Glutamatergic neuron (in vitro differentiated cells): ENCODE data around the gene TLE2. TPM values are rescaled to one million over a fixed set of nuclear protein-coding genes. Genes with fewer than 3 reads are reported as not detected.

ENCODE experiments used
- DNase-seq: peaks from one replicate; pipeline ENCODE4 v3.0.0; 2022
- H3K27ac Mint-ChIP-seq: one replicate; pipeline ENCODE4 v1.8.0; 2020; ENCODE audit warnings: mild to moderate bottlenecking, mixed read lengths, inconsistent platforms; ENCODE audit not compliant: unreplicated experiment
- H3K27me3 Mint-ChIP-seq: one replicate; pipeline ENCODE4 v1.8.0; 2020; ENCODE audit warnings: mild to moderate bottlenecking, moderate library complexity, mixed read lengths, inconsistent platforms; ENCODE audit not compliant: unreplicated experiment
- H3K36me3 Mint-ChIP-seq: one replicate; pipeline ENCODE4 v1.8.0; 2020; ENCODE audit warnings: mild to moderate bottlenecking, mixed read lengths, inconsistent platforms; ENCODE audit not compliant: unreplicated experiment
- H3K4me1 Mint-ChIP-seq: one replicate; pipeline ENCODE4 v1.8.0; 2020; ENCODE audit warnings: mild to moderate bottlenecking, low read depth, mixed read lengths, inconsistent platforms; ENCODE audit not compliant: unreplicated experiment
- H3K4me3 Mint-ChIP-seq: one replicate; pipeline ENCODE4 v1.8.0; 2020; ENCODE audit warnings: mild to moderate bottlenecking, mixed read lengths, inconsistent platforms; ENCODE audit not compliant: unreplicated experiment
- H3K9me3 Mint-ChIP-seq: one replicate; pipeline ENCODE4 v1.8.0; 2020; ENCODE audit warnings: mild to moderate bottlenecking, moderate library complexity, mixed read lengths, inconsistent platforms; ENCODE audit not compliant: unreplicated experiment
- total RNA-seq: library from RNA; stranded (reverse); fragmentation: NEBNext Ultra II Directional; extraction: Animal tissue kit (Norgen Biotek cat#: 25700); gene quantifications from one replicate; pipeline ENCODE4 v1.2.1, GENCODE V29; 2021; ENCODE audit not compliant: unreplicated experiment
- TF ChIP-seq, protein P1 (sequence below): fragments of 200-600 bp; sonication (generic); IDR thresholded peaks from one replicate; pipeline ENCODE4 v1.5.0; 2021; ENCODE audit not compliant: partially characterized antibody, unreplicated experiment

TLE2 gene
- total RNA-seq, 1 donor from 2014 or later, result not detected

- peaks cover 6% of the 10 kb centered on the region for H3K27me3 Mint-ChIP-seq
- H3K36me3 Mint-ChIP-seq, result no peaks in the 10 kb centered on the region
- no peak overlapping the region for H3K4me3 Mint-ChIP-seq
- peaks cover 2% of the 10 kb centered on the region for H3K9me3 Mint-ChIP-seq
- TF ChIP-seq, protein P1, sequence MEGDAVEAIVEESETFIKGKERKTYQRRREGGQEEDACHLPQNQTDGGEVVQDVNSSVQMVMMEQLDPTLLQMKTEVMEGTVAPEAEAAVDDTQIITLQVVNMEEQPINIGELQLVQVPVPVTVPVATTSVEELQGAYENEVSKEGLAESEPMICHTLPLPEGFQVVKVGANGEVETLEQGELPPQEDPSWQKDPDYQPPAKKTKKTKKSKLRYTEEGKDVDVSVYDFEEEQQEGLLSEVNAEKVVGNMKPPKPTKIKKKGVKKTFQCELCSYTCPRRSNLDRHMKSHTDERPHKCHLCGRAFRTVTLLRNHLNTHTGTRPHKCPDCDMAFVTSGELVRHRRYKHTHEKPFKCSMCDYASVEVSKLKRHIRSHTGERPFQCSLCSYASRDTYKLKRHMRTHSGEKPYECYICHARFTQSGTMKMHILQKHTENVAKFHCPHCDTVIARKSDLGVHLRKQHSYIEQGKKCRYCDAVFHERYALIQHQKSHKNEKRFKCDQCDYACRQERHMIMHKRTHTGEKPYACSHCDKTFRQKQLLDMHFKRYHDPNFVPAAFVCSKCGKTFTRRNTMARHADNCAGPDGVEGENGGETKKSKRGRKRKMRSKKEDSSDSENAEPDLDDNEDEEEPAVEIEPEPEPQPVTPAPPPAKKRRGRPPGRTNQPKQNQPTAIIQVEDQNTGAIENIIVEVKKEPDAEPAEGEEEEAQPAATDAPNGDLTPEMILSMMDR, result no peak
- H3K27ac Mint-ChIP-seq, result no peak overlapping the region
- DNase-seq, result no peak
- H3K4me1 Mint-ChIP-seq, result no peaks in the 10 kb centered on the region
These were observed 18.2 kb downstream of the TLE2 start for GRCh38 chr19:3010871-3011270.

GRCh38 chr19:3008994-3009393, 20.1 kb downstream of the TLE2 start:
- H3K27ac Mint-ChIP-seq, result no peak overlapping the region
- H3K9me3 Mint-ChIP-seq, result no peaks in the 10 kb centered on the region
- TF ChIP-seq, protein P1, result no peak
- DNase-seq, result no peak
- no peaks in the 10 kb centered on the region for H3K4me1 Mint-ChIP-seq
- H3K4me3 Mint-ChIP-seq, result no peak overlapping the region
- H3K36me3 Mint-ChIP-seq, result no peaks in the 10 kb centered on the region
- peaks cover 4% of the 10 kb centered on the region for H3K27me3 Mint-ChIP-seq

GRCh38 chr19:3007975-3008374, 21.1 kb downstream of the TLE2 start:
- H3K4me3 Mint-ChIP-seq, result no peak overlapping the region
- no peaks in the 10 kb centered on the region for H3K4me1 Mint-ChIP-seq
- no peak overlapping the region for H3K27ac Mint-ChIP-seq
- peaks cover 4% of the 10 kb centered on the region for H3K27me3 Mint-ChIP-seq
- no peak for DNase-seq
- H3K36me3 Mint-ChIP-seq, result no peaks in the 10 kb centered on the region
- H3K9me3 Mint-ChIP-seq, result no peaks in the 10 kb centered on the region
- TF ChIP-seq, protein P1, result no peak

- Mint-ChIP-seq H3K9me3 (no peaks in the 10 kb centered on the region), H3K4me1 (no peaks in the 10 kb centered on the region), H3K36me3 (no peaks in the 10 kb centered on the region)
These were observed 22.9 kb downstream of the TLE2 start for GRCh38 chr19:3006075-3006767.

DNA sequence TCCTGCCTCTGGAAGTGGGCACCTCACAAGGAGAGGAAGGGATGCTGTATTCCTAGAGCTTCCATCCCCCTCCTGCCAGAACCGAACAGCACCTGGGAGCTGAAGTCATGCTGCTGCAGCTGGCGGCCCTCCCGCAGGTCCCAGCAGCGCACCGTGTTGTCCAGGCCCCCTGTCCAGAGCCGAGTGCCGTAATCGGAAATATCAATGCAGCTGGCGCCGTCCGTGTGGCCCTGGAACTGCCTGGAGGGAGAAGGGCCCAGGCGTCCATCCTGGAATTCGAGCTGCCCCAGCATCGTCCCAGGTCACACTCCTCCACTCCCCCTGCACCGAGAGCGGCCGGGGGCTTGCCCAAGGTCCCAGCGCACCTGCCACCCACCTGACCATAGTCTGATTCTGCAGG, 23.7 kb downstream of the TLE2 start:
- no peak for DNase-seq
- Mint-ChIP-seq H3K27me3 (peaks cover 4% of the 10 kb centered on the region), H3K27ac (no peak overlapping the region), H3K9me3 (no peaks in the 10 kb centered on the region), H3K4me1 (no peaks in the 10 kb centered on the region), H3K4me3 (no peak overlapping the region), H3K36me3 (no peaks in the 10 kb centered on the region)
- TF ChIP-seq, protein P1, result no peak

More at GRCh38 chr19:3006075-3006767, 22.9 kb downstream of the TLE2 start:
- Mint-ChIP-seq H3K27ac (no peak overlapping the region), H3K27me3 (peaks cover 4% of the 10 kb centered on the region), H3K4me3 (no peak overlapping the region)
- DNase-seq, result no peak
- TF ChIP-seq, protein P1, result no peak
